HepG2 (cell line): Measurements from ENCODE around the gene CENPE. TPM values are rescaled to one million over a fixed set of nuclear protein-coding genes. Genes with fewer than 3 reads are reported as not detected.

Experiments
- CBX2 ChIP-seq, 2 experiments: fragments of 200-600 bp in 1 of 2; sonication (generic); formaldehyde crosslinking in 1 of 2; IDR thresholded peaks; 2 replicates each; pipeline versions ENCODE4 v1.7.0 to v1.8.1; 2018 to 2022; ENCODE audit warnings: low read depth in 2 of 2, low read length in 1 of 2, mild to moderate bottlenecking in 1 of 2, missing genetic modification reagents in 1 of 2
- CEBPG ChIP-seq: IDR thresholded peaks from 2 replicates; pipeline ENCODE4 v1.6.1; 2016
- EHMT2 ChIP-seq: fragments of 200-600 bp; sonication (generic); IDR thresholded peaks from 2 replicates; pipeline ENCODE4 v1.7.0; 2017; ENCODE audit warnings: antibody characterized with exemption, low read depth, low read length, borderline replicate concordance
- FOXA3 ChIP-seq: IDR thresholded peaks from 2 replicates; pipeline ENCODE4 v1.6.1; 2016; ENCODE audit warnings: missing genetic modification reagents, missing compliant biosample characterization
- NCOA2 ChIP-seq: sonication (generic); formaldehyde crosslinking; IDR thresholded peaks from 2 replicates; pipeline ENCODE4 v1.8.0; 2022; ENCODE audit warnings: inconsistent platforms
- NKX3-1 ChIP-seq: sonication (generic); formaldehyde crosslinking; IDR thresholded peaks from 2 replicates; pipeline ENCODE4 v1.5.0; 2020; ENCODE audit warnings: missing genetic modification reagents
- RBAK ChIP-seq: sonication (generic); formaldehyde crosslinking; IDR thresholded peaks from 2 replicates; pipeline ENCODE4 v1.5.1; 2020; ENCODE audit warnings: mild to moderate bottlenecking, missing genetic modification reagents
- ZNF12 ChIP-seq: sonication (generic); formaldehyde crosslinking; IDR thresholded peaks from 2 replicates; pipeline ENCODE4 v1.5.0; 2020; ENCODE audit warnings: missing genetic modification reagents
- ZNF317 ChIP-seq: sonication (generic); formaldehyde crosslinking; IDR thresholded peaks from 2 replicates; pipeline ENCODE4 v1.5.0; 2020; ENCODE audit warnings: mild to moderate bottlenecking, missing genetic modification reagents
- ZNF678 ChIP-seq: sonication (generic); formaldehyde crosslinking; IDR thresholded peaks from 2 replicates; pipeline ENCODE4 v1.4.0; 2020; ENCODE audit warnings: mild to moderate bottlenecking, missing genetic modification reagents
- ZNF703 ChIP-seq: sonication (generic); formaldehyde crosslinking; IDR thresholded peaks from 2 replicates; pipeline ENCODE4 v1.5.1; 2020; ENCODE audit warnings: missing genetic modification reagents, mild to moderate bottlenecking, moderate library complexity, borderline replicate concordance
- polyA plus RNA-seq, 8 experiments: library from polyadenylated mRNA; depleted of rRNA in 3 of 8; stranded (reverse) in 7 of 8; unstranded in 1 of 8; fragments of >200 nt; fragmentation: Illumina TruSeq in 4 of 8; extraction: Trizol in 4 of 8; gene quantifications; 2 replicates each; pipeline versions ENCODE4 v1.2.1 to v1.2.3, GENCODE V29; 2011 to 2016; ENCODE audit warnings: low read depth in 4 of 8, missing spikeins in 1 of 8, mixed read lengths in 1 of 8; ENCODE audit not compliant: insufficient read depth in 1 of 8
- total RNA-seq, 5 experiments: library from RNA; depleted of rRNA; stranded (reverse); fragments of >200 nt; fragmentation: Illumina TruSeq; extraction: Trizol; gene quantifications; 2 replicates each; pipeline ENCODE4 v1.2.3, GENCODE V29; 2016; ENCODE audit warnings: low read depth in 1 of 5
- TF ChIP-seq, protein P1 (sequence below): sonication (generic); formaldehyde crosslinking; IDR thresholded peaks from 2 replicates; pipeline ENCODE4 v1.4.0; 2020; ENCODE audit warnings: missing genetic modification reagents
- TF ChIP-seq, protein P2 (sequence below): sonication (generic); formaldehyde crosslinking; IDR thresholded peaks from 2 replicates; pipeline ENCODE4 v1.5.0; 2020; ENCODE audit warnings: missing genetic modification reagents
- TF ChIP-seq, protein P3 (sequence below), 2 experiments: IDR thresholded peaks; 2 replicates each; pipeline ENCODE4 v1.6.1; 2011 to 2012; ENCODE audit warnings: low read length in 2 of 2, borderline replicate concordance in 1 of 2, low read depth in 1 of 2, mild to moderate bottlenecking in 1 of 2, moderate library complexity in 1 of 2
- TF ChIP-seq, protein P4 (sequence below): IDR thresholded peaks from 2 replicates; pipeline ENCODE4 v1.6.1; 2016
- TF ChIP-seq, protein P5 (sequence below), 2 experiments: sonication (generic) in 1 of 2; formaldehyde crosslinking in 1 of 2; IDR thresholded peaks; 2 replicates each; pipeline versions ENCODE4 v1.4.0 to v1.6.1; 2018 to 2020; ENCODE audit warnings: missing genetic modification reagents in 2 of 2, borderline replicate concordance in 1 of 2, low read depth in 1 of 2, mild to moderate bottlenecking in 1 of 2, missing biosample characterization in 1 of 2
- TF ChIP-seq, protein P6 (sequence below): sonication (generic); formaldehyde crosslinking; IDR thresholded peaks from 2 replicates; pipeline ENCODE4 v1.8.1; 2022; ENCODE audit warnings: low read depth, mild to moderate bottlenecking, missing genetic modification reagents

Gene CENPE
- total and polyA plus RNA-seq, 2 of the 13 experiments (the other 11 are each of a cell fraction or from before 2014, with no cell fraction given), result 2.1 to 19.8 TPM

DNA sequence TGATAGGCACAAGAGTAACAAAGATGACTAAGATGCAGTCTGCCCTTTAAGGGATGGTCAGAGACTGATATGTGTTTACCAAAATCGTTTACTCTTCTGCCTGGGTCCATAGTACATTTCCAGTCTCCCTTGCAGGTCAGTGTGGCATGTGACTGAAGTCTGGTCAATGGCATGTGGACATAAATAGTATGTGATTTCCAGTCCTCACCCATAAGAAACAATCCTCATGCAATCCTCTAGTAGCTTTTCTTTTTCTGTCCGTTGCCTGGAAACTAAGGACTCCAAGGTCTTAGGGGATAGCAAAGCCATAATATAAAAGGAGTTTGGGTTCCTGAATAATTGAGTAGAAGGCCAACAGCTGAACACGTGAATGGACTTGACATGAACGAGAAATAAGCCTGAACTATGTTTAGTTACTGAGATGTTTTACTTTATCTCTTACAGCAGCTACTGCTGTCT, 122.7 kb downstream of the CENPE start (continued):
- TF ChIP-seq, protein P1, sequence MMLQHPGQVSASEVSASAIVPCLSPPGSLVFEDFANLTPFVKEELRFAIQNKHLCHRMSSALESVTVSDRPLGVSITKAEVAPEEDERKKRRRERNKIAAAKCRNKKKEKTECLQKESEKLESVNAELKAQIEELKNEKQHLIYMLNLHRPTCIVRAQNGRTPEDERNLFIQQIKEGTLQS, result 0 out of 2 replicates have a peak, but pooled peaks have one; percentile 39
- TF ChIP-seq ZNF317, result peak; percentile 70; the same call in 1 of the 2 replicates
- TF ChIP-seq, protein P2, sequence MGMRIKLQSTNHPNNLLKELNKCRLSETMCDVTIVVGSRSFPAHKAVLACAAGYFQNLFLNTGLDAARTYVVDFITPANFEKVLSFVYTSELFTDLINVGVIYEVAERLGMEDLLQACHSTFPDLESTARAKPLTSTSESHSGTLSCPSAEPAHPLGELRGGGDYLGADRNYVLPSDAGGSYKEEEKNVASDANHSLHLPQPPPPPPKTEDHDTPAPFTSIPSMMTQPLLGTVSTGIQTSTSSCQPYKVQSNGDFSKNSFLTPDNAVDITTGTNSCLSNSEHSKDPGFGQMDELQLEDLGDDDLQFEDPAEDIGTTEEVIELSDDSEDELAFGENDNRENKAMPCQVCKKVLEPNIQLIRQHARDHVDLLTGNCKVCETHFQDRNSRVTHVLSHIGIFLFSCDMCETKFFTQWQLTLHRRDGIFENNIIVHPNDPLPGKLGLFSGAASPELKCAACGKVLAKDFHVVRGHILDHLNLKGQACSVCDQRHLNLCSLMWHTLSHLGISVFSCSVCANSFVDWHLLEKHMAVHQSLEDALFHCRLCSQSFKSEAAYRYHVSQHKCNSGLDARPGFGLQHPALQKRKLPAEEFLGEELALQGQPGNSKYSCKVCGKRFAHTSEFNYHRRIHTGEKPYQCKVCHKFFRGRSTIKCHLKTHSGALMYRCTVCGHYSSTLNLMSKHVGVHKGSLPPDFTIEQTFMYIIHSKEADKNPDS (CRISPR knock-in tag), result peak; percentile 55; the same call in 1 of the 2 replicates
- TF ChIP-seq EHMT2, result peak; percentile 33; the same call in 1 of the 2 replicates
- peak; percentile 94 for TF ChIP-seq FOXA3 (CRISPR knock-in tag)
- TF ChIP-seq, protein P3, sequence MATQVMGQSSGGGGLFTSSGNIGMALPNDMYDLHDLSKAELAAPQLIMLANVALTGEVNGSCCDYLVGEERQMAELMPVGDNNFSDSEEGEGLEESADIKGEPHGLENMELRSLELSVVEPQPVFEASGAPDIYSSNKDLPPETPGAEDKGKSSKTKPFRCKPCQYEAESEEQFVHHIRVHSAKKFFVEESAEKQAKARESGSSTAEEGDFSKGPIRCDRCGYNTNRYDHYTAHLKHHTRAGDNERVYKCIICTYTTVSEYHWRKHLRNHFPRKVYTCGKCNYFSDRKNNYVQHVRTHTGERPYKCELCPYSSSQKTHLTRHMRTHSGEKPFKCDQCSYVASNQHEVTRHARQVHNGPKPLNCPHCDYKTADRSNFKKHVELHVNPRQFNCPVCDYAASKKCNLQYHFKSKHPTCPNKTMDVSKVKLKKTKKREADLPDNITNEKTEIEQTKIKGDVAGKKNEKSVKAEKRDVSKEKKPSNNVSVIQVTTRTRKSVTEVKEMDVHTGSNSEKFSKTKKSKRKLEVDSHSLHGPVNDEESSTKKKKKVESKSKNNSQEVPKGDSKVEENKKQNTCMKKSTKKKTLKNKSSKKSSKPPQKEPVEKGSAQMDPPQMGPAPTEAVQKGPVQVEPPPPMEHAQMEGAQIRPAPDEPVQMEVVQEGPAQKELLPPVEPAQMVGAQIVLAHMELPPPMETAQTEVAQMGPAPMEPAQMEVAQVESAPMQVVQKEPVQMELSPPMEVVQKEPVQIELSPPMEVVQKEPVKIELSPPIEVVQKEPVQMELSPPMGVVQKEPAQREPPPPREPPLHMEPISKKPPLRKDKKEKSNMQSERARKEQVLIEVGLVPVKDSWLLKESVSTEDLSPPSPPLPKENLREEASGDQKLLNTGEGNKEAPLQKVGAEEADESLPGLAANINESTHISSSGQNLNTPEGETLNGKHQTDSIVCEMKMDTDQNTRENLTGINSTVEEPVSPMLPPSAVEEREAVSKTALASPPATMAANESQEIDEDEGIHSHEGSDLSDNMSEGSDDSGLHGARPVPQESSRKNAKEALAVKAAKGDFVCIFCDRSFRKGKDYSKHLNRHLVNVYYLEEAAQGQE (IDR thresholded peaks at IDR 0.05; ENCODE audit: borderline replicate concordance in 1 of 2, low read depth in 1 of 2, low read length in 2 of 2), result peak in 1 of 2 experiments; percentile 52; a peak in 1 of 4 replicates
- peak; percentile 81 for TF ChIP-seq NCOA2 (CRISPR knock-in tag)
- no peak for TF ChIP-seq ZNF703 (CRISPR knock-in tag)
- TF ChIP-seq CEBPG, result peak; percentile 66
- TF ChIP-seq, protein P4, sequence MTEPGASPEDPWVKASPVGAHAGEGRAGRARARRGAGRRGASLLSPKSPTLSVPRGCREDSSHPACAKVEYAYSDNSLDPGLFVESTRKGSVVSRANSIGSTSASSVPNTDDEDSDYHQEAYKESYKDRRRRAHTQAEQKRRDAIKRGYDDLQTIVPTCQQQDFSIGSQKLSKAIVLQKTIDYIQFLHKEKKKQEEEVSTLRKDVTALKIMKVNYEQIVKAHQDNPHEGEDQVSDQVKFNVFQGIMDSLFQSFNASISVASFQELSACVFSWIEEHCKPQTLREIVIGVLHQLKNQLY (CRISPR knock-in tag), result peak; percentile 99
- TF ChIP-seq CBX2 (IDR thresholded peaks at IDR 0.05; ENCODE audit: low read depth, low read length), result no peak
- TF ChIP-seq CBX2 (CRISPR knock-in tag; IDR thresholded peaks at IDR 0.05; ENCODE audit: low read depth), result 0 out of 2 replicates have a peak, but pooled peaks have one; percentile 57
- TF ChIP-seq, protein P5, sequence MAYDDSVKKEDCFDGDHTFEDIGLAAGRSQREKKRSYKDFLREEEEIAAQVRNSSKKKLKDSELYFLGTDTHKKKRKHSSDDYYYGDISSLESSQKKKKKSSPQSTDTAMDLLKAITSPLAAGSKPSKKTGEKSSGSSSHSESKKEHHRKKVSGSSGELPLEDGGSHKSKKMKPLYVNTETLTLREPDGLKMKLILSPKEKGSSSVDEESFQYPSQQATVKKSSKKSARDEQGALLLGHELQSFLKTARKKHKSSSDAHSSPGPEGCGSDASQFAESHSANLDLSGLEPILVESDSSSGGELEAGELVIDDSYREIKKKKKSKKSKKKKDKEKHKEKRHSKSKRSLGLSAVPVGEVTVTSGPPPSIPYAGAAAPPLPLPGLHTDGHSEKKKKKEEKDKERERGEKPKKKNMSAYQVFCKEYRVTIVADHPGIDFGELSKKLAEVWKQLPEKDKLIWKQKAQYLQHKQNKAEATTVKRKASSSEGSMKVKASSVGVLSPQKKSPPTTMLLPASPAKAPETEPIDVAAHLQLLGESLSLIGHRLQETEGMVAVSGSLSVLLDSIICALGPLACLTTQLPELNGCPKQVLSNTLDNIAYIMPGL (CRISPR knock-in tag; IDR thresholded peaks at IDR 0.05; ENCODE audit: borderline replicate concordance in 1 of 2, low read depth in 1 of 2), result peak in 1 of 2 experiments; percentile 40; a peak in 1 of 4 replicates
- TF ChIP-seq ZNF12 (CRISPR knock-in tag), result peak; percentile 67
- TF ChIP-seq NKX3-1 (CRISPR knock-in tag), result 0 out of 2 replicates have a peak, but pooled peaks have one; percentile 44
- TF ChIP-seq ZNF678 (CRISPR knock-in tag), result 0 out of 2 replicates have a peak, but pooled peaks have one; percentile 17
- TF ChIP-seq, protein P6, sequence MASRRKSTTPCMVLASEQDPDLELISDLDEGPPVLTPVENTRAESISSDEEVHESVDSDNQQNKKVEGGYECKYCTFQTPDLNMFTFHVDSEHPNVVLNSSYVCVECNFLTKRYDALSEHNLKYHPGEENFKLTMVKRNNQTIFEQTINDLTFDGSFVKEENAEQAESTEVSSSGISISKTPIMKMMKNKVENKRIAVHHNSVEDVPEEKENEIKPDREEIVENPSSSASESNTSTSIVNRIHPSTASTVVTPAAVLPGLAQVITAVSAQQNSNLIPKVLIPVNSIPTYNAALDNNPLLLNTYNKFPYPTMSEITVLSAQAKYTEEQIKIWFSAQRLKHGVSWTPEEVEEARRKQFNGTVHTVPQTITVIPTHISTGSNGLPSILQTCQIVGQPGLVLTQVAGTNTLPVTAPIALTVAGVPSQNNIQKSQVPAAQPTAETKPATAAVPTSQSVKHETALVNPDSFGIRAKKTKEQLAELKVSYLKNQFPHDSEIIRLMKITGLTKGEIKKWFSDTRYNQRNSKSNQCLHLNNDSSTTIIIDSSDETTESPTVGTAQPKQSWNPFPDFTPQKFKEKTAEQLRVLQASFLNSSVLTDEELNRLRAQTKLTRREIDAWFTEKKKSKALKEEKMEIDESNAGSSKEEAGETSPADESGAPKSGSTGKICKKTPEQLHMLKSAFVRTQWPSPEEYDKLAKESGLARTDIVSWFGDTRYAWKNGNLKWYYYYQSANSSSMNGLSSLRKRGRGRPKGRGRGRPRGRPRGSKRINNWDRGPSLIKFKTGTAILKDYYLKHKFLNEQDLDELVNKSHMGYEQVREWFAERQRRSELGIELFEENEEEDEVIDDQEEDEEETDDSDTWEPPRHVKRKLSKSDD (CRISPR knock-in tag), result no peak
- peak; percentile 78; the same call in 1 of the 2 replicates for TF ChIP-seq RBAK (CRISPR knock-in tag)
